Neural crest cell (in vitro differentiated cells): ENCODE data around the gene AEBP1. TPM values are rescaled to one million over a fixed set of nuclear protein-coding genes. Genes with fewer than 3 reads are reported as not detected.

Experiments
- DNase-seq: peaks from one replicate; pipeline ENCODE4 v3.0.0; 2021; ENCODE audit warnings: low read depth, mixed read lengths, low spot score
- H3K27ac Mint-ChIP-seq: one replicate; pipeline ENCODE4 v1.8.0; 2021; ENCODE audit warnings: mild to moderate bottlenecking, mixed read lengths; ENCODE audit not compliant: unreplicated experiment
- H3K27me3 Mint-ChIP-seq: 2 replicates; pipeline ENCODE4 v1.8.0; 2021; ENCODE audit warnings: low read depth, mild to moderate bottlenecking, mixed read lengths
- H3K36me3 Mint-ChIP-seq: 2 replicates; pipeline ENCODE4 v1.8.0; 2021; ENCODE audit warnings: low read depth, mild to moderate bottlenecking, mixed read lengths
- H3K4me1 Mint-ChIP-seq: 2 replicates; pipeline ENCODE4 v1.8.0; 2021; ENCODE audit warnings: mixed read lengths
- H3K4me3 Mint-ChIP-seq: one replicate; pipeline ENCODE4 v1.8.0; 2021; ENCODE audit warnings: mild to moderate bottlenecking, mixed read lengths
- H3K9me3 Mint-ChIP-seq: 2 replicates; pipeline ENCODE4 v1.8.0; 2021; ENCODE audit warnings: mixed read lengths
- CTCF ChIP-seq: fragments of 200-600 bp; sonication (generic); conservative IDR thresholded peaks from 2 replicates; pipeline ENCODE4 v1.5.0; 2021; ENCODE audit warnings: antibody characterized with exemption, mild to moderate bottlenecking
- total RNA-seq: library from RNA; stranded (reverse); gene quantifications from 2 replicates; pipeline ENCODE4 v1.2.1, GENCODE V29; 2021

The AEBP1 gene
- total RNA-seq, 1 donor from 2014 or later, result 72.6 TPM

GRCh38 chr7:44156453-44157010 is 52.4 kb downstream of the AEBP1 start:
- H3K4me3 Mint-ChIP-seq, result no peak overlapping the region
- H3K4me1 Mint-ChIP-seq, result no peaks in the 10 kb centered on the region
- H3K27me3 Mint-ChIP-seq, result no peaks in the 10 kb centered on the region
- no peak for DNase-seq
- no peaks in the 10 kb centered on the region for H3K9me3 Mint-ChIP-seq
- H3K36me3 Mint-ChIP-seq, result no peaks in the 10 kb centered on the region
- H3K27ac Mint-ChIP-seq, result no peak overlapping the region
- no peak for TF ChIP-seq CTCF

GRCh38 chr7:44157116-44158080 is 53.3 kb downstream of the AEBP1 start:
- no peak for TF ChIP-seq CTCF
- Mint-ChIP-seq H3K27me3 (no peaks in the 10 kb centered on the region), H3K9me3 (no peaks in the 10 kb centered on the region), H3K36me3 (no peaks in the 10 kb centered on the region), H3K4me1 (no peaks in the 10 kb centered on the region), H3K4me3 (no peak overlapping the region), H3K27ac (no peak overlapping the region)
- no peak for DNase-seq

- DNase-seq, result no peak
- no peaks in the 10 kb centered on the region for H3K27me3 Mint-ChIP-seq
Measured at GRCh38 chr7:44158096-44158872, 54.1 kb downstream of the AEBP1 start.

GRCh38 chr7:44158873-44159631 is 54.9 kb downstream of the AEBP1 start:
- Mint-ChIP-seq H3K27me3 (no peaks in the 10 kb centered on the region), H3K4me1 (no peaks in the 10 kb centered on the region), H3K36me3 (no peaks in the 10 kb centered on the region), H3K9me3 (peaks cover 3% of the 10 kb centered on the region), H3K27ac (no peak overlapping the region), H3K4me3 (no peak overlapping the region)
- no peak for DNase-seq
- TF ChIP-seq CTCF, result no peak

More at GRCh38 chr7:44158096-44158872, 54.1 kb downstream of the AEBP1 start:
- H3K4me3 Mint-ChIP-seq, result no peak overlapping the region
- H3K27ac Mint-ChIP-seq, result no peak overlapping the region
- H3K9me3 Mint-ChIP-seq, result peaks cover 3% of the 10 kb centered on the region
- no peak for TF ChIP-seq CTCF
- no peaks in the 10 kb centered on the region for H3K36me3 Mint-ChIP-seq
- no peaks in the 10 kb centered on the region for H3K4me1 Mint-ChIP-seq
